OCI-LY1 (cell line): ENCODE results near the gene GPR33.

Experiments
- H2AFZ ChIP-seq: fragments of 200-600 bp; sonication (generic), shearing (Covaris generic); 2 replicates; pipeline ENCODE4 v1.6.0; 2014; ENCODE audit warnings: antibody characterized with exemption, mild to moderate bottlenecking, low read length
- H3F3A ChIP-seq: fragments of 200-600 bp; sonication (generic), shearing (Covaris generic); 2 replicates; pipeline ENCODE4 v1.6.0; 2014; ENCODE audit warnings: mild to moderate bottlenecking, antibody characterized with exemption, low read length, moderate library complexity; ENCODE audit not compliant: insufficient read depth
- H3K27ac ChIP-seq: fragments of 200-600 bp; sonication (generic); 2 replicates; pipeline ENCODE4 v1.5.1; 2014; ENCODE audit warnings: low read length, mixed run types, mild to moderate bottlenecking, low read depth; ENCODE audit not compliant: poor library complexity, severe bottlenecking
- H3K27me3 ChIP-seq: fragments of 200-600 bp; sonication (generic); 2 replicates; pipeline ENCODE4 v1.6.0; 2014; ENCODE audit warnings: antibody characterized with exemption, mild to moderate bottlenecking, low read length, moderate library complexity; ENCODE audit not compliant: insufficient read depth
- H3K36me3 ChIP-seq: fragments of 200-600 bp; sonication (generic); 2 replicates; pipeline ENCODE4 v1.6.1; 2014; ENCODE audit warnings: mild to moderate bottlenecking, antibody characterized with exemption, low read length, moderate library complexity, mixed read lengths; ENCODE audit not compliant: insufficient read depth
- H3K4me1 ChIP-seq: fragments of 200-600 bp; sonication (generic); 2 replicates; pipeline ENCODE4 v1.5.1; 2014; ENCODE audit warnings: mild to moderate bottlenecking, low read length, moderate library complexity; ENCODE audit not compliant: insufficient read depth, severe bottlenecking
- H3K4me2 ChIP-seq: fragments of 200-600 bp; sonication (generic), shearing (Covaris generic); 2 replicates; pipeline ENCODE4 v1.6.1; 2014; ENCODE audit warnings: low read length
- H3K4me3 ChIP-seq: fragments of 200-600 bp; sonication (generic); 2 replicates; pipeline ENCODE4 v1.5.1; 2014; ENCODE audit warnings: low read length, low read depth, mild to moderate bottlenecking, mixed read lengths; ENCODE audit not compliant: poor library complexity, severe bottlenecking
- H3K79me2 ChIP-seq: fragments of 200-600 bp; shearing (Covaris generic); 2 replicates; pipeline ENCODE4 v1.6.1; 2016; ENCODE audit warnings: mixed run types, low read length, mixed read lengths; ENCODE audit not compliant: insufficient read depth
- H3K9ac ChIP-seq: fragments of 200-600 bp; sonication (generic), shearing (Covaris generic); 2 replicates; pipeline ENCODE4 v1.6.1; 2014; ENCODE audit warnings: mild to moderate bottlenecking, low read length, mixed read lengths
- H3K9me2 ChIP-seq: fragments of 200-600 bp; sonication (generic), shearing (Covaris generic); 2 replicates; pipeline ENCODE4 v1.6.1; 2014; ENCODE audit warnings: low read depth, mild to moderate bottlenecking, low read length, mixed read lengths
- H3K9me3 ChIP-seq: fragments of 200-600 bp; shearing (Covaris generic); 2 replicates; pipeline ENCODE4 v1.6.1; 2014; ENCODE audit warnings: low read length, mixed read lengths
- H4K20me1 ChIP-seq: fragments of 200-600 bp; sonication (generic), shearing (Covaris generic); 2 replicates; pipeline ENCODE4 v1.6.0; 2016; ENCODE audit warnings: mild to moderate bottlenecking, low read length; ENCODE audit not compliant: insufficient read depth
- EZH2 ChIP-seq: fragments of 200-600 bp; sonication (generic), shearing (Covaris generic); IDR thresholded peaks from 2 replicates; pipeline ENCODE4 v1.8.0; 2017; ENCODE audit warnings: borderline replicate concordance, mixed run types, mild to moderate bottlenecking, antibody characterized with exemption, low read length, moderate library complexity, mixed read lengths
- TF ChIP-seq, protein P1 (sequence below): fragments of 200-600 bp; sonication (generic), shearing (Covaris generic); IDR thresholded peaks from 2 replicates; pipeline ENCODE4 v1.5.1; 2017; ENCODE audit warnings: mild to moderate bottlenecking, antibody characterized with exemption, low read length, moderate library complexity, mixed read lengths

Gene GPR33

DNA sequence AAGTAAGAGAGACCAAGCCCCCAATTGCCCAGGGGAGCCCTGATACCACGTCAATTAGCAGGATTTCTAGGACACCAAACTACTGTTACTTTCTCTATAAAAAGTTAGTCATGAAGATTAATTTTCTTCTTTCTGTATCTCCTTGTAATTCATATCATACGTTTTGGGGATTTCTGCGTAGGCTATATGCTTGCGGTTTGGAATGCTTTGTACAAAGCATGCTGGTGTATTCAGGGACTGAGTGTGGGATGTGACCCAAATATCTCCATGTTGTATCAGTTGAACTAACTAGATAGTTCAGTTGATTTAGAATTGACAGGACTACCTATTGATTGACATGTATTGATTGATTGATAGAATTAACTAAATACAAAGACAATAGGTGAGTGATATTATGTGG is 7.7 kb downstream of the GPR33 start:
- Histone ChIP-seq H3K4me3 (no peak overlapping the region), H3K27me3 (no peaks in the 10 kb centered on the region), H3K4me2 (no peak overlapping the region), H3F3A (no peaks in the 10 kb centered on the region), H3K4me1 (no peaks in the 10 kb centered on the region), H3K9ac (no peak overlapping the region), H3K27ac (no peak overlapping the region), H4K20me1 (no peaks in the 10 kb centered on the region), H2AFZ (no peak overlapping the region), H3K36me3 (no peaks in the 10 kb centered on the region), H3K9me3 (no peaks in the 10 kb centered on the region), H3K9me2 (no peaks in the 10 kb centered on the region), H3K79me2 (no peaks in the 10 kb centered on the region)
- TF ChIP-seq, protein P1, sequence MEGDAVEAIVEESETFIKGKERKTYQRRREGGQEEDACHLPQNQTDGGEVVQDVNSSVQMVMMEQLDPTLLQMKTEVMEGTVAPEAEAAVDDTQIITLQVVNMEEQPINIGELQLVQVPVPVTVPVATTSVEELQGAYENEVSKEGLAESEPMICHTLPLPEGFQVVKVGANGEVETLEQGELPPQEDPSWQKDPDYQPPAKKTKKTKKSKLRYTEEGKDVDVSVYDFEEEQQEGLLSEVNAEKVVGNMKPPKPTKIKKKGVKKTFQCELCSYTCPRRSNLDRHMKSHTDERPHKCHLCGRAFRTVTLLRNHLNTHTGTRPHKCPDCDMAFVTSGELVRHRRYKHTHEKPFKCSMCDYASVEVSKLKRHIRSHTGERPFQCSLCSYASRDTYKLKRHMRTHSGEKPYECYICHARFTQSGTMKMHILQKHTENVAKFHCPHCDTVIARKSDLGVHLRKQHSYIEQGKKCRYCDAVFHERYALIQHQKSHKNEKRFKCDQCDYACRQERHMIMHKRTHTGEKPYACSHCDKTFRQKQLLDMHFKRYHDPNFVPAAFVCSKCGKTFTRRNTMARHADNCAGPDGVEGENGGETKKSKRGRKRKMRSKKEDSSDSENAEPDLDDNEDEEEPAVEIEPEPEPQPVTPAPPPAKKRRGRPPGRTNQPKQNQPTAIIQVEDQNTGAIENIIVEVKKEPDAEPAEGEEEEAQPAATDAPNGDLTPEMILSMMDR: no peak
- TF ChIP-seq EZH2: no peak

GRCh38 chr14:31479027-31479426 is 8.8 kb downstream of the GPR33 start:
- Histone ChIP-seq H3K4me1 (no peaks in the 10 kb centered on the region), H3K4me3 (no peak overlapping the region), H3K9me3 (no peaks in the 10 kb centered on the region), H4K20me1 (no peaks in the 10 kb centered on the region), H3K4me2 (no peak overlapping the region), H3K36me3 (no peaks in the 10 kb centered on the region), H3K79me2 (no peaks in the 10 kb centered on the region), H3K9me2 (no peaks in the 10 kb centered on the region), H3K27me3 (no peaks in the 10 kb centered on the region), H2AFZ (no peak overlapping the region), H3K9ac (no peak overlapping the region), H3K27ac (no peak overlapping the region), H3F3A (no peaks in the 10 kb centered on the region)
- no peak for TF ChIP-seq EZH2
- TF ChIP-seq, protein P1: no peak

DNA sequence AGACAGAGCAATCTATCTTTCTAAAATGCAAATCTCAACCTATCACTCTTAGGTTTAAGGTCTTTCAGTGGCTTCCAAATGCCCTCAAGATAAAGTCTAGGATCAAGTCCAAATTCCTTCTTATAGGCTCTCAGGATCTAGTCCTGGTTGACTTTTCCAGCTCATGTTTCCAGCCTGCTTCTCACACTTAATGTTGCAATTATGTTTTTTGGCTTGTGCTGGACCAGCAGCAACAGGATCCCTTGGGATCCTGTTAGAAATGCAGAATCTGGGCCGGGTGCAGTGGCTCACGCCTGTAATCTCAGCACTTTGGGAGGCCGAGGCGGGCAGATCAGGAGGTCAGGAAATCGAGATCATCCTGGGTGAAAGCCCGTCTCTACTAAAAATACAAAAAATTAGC is 10.6 kb downstream of the GPR33 start:
- TF ChIP-seq EZH2: no peak
- TF ChIP-seq, protein P1: no peak
- Histone ChIP-seq H3K4me2 (no peak overlapping the region), H3K4me3 (no peak overlapping the region), H3K27ac (no peak overlapping the region), H3K9me2 (no peaks in the 10 kb centered on the region), H4K20me1 (no peaks in the 10 kb centered on the region), H3K4me1 (no peaks in the 10 kb centered on the region), H3K27me3 (no peaks in the 10 kb centered on the region), H3F3A (no peaks in the 10 kb centered on the region), H3K9ac (no peak overlapping the region), H3K9me3 (no peaks in the 10 kb centered on the region), H3K79me2 (no peaks in the 10 kb centered on the region), H2AFZ (no peak overlapping the region), H3K36me3 (no peaks in the 10 kb centered on the region; the same call in 1 of the 2 replicates)
